CD4-positive, alpha-beta T cell treated with Interleukin-4 for 1 hour (primary cell): ENCODE measurements around the gene TMX1.

ENCODE experiments used
- DNase-seq, 2 donors: peaks; one replicate each; pipeline ENCODE4 v3.0.0-alpha.2; 2020 to 2022

The TMX1 gene

DNA sequence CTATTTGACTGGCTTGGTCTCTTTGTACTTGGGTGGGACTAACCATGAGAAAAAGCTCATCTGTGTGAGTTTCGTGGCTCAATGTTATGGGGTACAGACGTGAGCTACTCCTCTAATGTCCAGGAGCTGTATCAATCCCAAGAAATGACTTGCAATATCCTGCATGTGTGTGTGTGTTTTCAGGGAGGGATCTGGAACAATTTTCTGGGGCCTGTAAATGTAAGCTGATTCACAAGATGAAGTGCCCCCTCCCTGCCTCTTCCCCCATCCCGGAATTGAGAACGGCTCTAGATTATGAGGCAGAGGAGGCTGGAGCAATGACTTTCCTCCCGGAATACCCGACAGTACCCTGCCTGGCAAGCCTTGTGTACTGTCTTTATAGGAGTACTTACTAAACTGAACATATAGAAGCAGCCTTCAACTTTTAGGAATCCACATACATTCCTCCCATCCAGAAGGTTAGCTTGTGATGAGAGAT lies 53.9 kb downstream of the TMX1 start:
- no peak for DNase-seq

DNA sequence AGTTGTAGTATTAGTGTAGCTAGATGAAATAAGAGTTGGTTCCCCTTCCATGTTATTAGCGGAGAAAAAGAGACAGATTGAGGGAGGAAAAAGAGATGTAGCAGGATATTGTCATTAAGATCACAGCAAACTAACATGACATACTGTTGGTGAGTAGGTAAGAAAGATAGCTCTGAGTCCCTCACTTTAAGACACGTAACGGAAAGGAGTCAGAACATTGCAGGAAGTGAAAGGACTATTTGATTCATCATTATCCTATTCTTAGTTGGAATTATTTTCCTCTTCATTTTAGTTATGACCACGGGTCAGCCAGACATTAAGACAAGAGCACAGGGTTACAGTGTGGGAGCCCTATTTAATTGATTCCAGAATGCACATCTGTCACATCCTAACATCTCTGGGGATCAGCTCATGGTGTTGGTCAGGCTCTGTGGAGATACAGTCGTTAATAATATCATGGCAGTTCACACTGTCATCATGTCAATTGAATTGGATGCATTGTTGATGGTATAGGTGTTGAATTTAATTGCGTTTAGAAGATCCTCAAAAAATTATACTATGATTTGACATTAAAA lies 55.0 kb downstream of the TMX1 start:
- no peak for DNase-seq

DNA sequence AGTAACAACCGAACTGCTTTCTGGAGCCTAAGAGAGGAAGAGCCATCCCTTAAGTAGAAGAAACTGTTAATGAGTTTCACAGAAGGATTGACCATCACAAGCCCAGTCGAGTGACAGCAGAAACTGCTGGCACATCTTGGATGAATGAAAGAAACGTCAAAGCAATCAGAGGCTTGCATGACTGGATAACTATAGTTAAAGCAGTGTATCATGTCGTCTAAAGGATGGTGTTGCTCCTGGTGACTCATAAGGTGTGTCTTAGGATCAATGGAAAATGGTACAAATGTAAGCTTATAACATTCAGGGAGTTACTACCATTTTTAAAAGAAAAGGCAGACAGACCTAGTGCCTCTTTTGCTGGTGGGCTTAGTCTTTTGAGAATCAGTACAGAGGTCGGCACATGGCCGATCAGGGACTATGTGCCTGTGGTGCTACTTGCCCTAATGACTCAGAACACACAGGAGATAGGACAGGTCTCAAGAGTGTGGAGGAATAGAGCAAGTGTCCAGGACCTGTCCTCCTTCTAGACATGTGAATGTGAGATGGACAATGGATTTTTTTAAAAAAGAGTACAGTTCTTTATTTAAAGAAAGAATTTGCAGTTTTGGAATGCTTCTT lies 55.7 kb downstream of the TMX1 start:
- DNase-seq, result no peak

DNA sequence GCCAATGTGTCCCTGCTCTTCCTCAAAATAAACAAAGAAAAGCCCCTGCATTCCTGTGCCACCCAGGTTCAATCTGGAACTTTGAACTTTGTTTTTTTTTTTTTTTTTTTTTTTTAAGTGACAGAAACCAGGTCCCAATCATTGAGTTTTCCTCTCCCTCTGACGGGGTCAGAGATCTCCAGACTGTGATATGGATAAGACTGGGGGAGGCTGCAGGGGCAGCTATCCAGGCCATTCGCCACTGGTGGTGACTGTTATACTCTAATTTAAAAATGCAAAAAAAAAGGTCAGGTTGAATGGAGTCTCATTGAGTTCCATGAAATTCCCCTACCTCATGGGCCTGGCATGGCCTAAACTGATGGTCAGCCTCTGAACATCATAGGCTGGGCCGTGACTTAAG lies 57.0 kb downstream of the TMX1 start:
- DNase-seq, result no peak

DNA sequence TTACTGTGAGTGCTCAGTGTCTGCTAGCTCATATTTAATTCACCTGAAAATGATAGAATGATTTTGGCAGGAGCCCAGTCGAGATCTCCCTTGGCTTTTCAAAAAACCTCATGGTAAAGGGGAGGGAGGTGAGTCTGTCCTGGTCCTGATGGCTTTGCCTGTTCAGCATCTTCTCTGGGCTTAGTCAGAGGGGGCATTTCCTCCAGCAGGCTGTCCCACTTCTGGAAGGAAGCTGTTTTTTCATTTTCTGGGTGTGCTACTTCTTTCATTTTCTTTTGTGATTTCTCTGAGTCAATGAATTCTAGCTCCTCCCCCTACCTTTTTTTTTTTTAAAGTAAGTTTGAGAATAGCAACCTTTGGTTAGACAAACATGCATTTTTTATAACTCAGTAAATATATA lies 58.8 kb downstream of the TMX1 start:
- no peak for DNase-seq

DNA sequence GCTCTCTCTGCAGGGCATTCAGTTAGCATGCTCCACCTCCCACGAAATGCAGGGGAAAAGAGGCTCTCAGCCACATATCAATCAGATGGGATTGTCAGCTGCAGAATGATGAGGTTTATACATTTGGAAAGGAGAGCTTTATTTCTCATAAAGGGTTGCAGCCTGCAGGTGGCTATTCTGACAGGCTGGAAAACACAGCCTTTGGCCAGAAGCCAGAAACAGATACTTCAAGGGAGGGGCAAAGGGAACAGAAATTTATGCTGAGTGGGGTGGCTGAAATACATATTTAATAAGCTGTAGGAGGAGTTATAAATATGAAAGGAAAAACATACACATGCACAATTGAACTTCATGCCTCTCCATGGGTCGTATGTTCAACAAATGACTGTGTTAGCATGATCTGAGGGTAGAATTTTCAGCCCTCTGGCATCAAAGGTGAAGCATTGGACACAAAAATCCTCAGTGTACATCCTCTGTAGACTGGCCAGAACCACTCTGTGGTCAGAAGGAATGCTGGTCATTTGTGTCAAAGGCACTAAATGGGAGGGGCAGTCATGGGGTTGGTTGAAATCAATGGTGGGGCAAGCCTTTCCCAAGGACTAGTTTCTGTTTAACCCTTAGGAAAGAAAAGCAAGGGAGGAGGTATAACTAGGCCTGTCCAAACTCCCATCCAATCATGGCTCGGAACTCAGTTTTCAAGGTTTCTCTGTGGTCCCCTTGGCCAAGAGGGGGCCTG lies 62.4 kb downstream of the TMX1 start:
- DNase-seq, result no peak

DNA sequence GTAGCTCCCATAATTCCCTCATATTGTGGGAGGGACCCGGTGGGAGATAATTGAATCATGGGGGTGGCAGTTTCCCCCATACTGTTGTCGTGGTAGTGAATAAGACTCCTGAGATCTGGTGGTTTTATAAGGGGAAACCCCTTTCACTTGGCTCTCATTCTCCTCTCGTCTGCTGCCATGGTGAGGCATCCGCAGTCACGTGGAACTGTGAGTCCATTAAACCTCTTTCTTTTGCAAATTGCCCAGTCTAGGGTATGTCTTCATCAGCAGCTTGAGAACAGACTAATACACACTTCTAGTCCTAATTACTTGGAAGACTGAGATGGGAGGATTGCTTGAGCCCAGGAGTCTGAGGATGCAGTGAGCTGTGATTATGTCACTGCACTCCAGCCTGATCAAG lies 64.4 kb downstream of the TMX1 start:
- DNase-seq, result no peak

DNA sequence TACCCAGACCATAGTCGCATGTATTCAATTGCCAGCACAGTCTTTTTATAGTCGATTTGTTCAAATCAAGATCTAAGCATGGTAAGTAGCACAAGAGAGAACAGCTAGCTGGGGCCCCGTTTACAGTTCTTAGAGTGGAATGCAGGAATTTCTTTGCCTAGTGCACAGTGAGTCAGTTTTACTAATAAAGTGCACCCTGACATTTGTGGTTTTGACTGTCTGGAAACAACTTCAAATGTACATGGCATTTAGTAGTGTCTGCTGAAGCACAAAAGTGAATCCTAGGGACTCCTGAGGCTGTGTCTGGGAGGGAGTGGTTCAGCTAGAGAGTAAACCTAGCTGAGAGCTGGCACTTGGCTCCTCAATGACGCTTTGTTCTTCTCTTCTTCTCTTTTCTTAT lies 64.9 kb downstream of the TMX1 start:
- DNase-seq, result no peak

DNA sequence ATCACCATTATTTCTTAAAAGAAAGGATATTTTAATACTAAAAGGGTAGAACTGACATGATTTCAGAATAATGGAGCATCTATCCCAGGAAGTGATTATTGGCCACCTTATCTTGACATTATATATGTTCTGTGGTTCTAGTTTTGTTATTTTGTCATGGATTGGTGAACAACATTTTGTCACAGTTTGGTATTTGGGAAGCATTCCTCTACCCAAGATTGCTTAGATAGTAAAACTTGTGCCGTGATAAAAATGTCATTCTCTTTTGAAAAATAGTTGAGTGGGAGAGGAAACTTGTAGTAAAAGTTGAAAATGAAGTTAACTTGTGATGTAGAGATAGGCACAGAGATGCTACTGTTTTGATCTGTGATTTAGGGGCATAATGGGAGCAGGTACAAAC lies 65.7 kb downstream of the TMX1 start:
- DNase-seq, result no peak
